Suppressor macrophage treated with lipopolysaccharide for 4 hours (primary cell): ENCODE measurements around the gene CDK10.

Experiments
- DNase-seq: peaks from one replicate; pipeline ENCODE4 v3.0.0-alpha.2; 2020

CDK10 gene

DNA sequence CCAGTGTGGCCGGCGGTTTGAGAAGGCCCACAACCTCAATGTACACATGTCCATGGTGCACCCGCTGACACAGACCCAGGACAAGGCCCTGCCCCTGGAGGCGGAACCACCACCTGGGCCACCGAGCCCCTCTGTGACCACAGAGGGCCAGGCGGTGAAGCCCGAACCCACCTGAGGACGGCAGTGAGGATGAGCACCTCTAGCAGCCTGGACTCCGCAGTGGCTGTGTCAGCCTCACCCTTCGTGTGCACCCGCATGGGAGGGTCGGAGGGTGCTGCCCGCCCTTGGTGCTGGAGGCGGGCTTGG is 51.5 kb downstream of the CDK10 start:
- DNase-seq: no peak

DNA sequence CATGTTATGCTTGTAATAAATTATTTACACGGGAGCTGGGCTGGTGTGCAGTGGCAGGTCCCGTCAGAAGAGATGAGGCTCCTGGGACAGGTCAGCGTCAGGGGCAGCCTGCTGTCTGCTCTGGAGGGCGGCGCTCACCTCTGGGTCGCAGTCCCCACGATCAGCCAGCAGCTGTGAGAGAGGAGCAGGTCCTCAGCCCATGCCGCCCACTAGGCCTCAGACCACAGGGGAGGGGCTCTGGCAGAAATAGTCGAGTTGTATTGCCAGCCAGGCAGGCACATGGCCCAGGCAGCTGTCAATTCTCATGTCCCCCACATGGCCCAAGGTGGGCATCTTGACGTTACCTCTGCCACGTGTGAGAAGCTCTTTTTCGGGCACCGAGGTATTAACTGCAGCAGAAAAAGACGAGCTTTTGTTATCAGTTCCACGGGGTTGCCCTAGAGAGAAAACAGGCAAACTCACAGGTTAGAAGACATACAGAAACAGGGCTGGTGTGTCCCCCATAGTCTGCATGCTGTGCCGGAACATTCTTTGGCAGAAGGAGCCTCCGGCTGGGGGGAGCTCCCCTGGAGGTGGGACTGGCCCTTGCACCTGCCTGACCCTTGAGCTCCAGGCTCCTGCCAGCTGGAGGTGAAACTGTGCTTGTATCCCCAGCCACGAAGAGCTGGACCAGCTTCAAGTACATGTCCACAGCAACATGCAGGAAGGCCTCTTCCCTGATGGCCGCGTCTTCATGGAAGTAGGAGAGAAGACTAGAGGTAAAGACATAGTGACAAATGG is 52.2 kb downstream of the CDK10 start:
- no peak for DNase-seq

DNA sequence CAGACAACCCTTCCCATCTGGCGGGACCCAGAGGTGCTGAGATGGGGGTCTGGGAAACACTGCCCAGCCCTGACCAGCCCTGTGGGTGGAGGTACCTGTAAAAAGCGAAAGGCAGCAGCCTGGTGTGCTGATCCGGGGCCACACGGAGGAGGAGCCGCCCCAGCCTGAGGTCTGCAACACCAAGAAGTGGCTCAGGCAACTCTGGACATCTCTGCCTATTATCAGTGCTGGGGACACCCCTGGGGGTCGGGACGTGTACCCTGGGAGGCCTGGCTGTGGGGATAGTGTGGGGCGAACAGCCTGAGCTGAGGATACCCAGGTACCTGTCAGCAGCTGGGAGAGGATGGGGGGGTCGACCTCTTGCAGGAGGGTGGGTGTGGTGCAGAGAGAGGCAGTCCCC is 52.9 kb downstream of the CDK10 start:
- no peak for DNase-seq

DNA sequence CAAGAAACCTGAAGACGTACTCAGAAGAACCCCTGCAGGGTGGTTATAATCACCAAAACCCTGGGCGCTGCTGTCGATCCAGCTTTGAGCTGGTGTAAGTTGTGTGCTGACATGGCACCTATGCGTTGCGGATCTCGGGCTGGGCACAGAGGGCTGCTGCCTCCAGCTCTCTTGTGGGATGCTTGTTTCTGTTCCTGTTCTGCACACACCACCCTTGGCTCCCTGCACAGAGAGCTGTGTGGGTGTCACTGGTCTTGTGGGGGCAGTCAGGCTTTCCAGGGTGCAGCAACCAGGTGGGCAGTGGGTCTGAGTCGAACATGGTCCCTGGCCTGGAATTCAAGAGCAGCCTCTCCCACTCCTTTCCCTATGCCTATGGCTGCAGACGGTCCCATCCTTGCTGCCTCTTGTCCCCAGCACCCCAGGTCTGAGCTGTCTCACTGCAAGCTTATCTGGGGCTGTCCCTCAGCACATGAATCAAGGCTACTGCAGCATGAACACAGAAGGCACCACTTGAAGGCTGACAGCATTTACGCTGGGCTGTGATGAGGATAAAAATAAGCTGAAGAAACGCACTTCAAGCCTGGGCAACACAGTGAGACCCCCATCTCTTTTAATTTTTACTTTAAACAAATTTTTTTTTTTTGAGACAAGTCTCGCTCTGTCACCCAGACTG is 55.0 kb downstream of the CDK10 start:
- no peak for DNase-seq

DNA sequence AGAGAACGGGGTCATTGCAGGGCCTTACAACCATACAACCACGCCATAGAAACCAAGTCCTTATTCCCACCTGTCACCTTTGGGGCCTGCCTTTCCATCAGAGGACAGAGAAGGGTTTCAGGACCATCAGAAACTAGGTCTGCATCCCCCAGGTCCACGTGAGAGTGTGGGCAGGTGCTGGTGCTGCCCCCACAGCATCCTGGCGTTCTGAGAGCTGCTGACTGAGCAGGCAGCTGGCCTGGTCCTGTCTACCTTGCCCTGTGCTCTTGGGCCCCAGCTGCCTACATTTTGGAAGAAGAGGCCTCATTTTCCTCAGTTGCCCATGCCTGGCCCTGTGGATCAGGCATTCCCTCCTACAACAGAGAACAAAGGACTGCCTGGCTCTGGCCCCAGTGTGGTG is 56.5 kb downstream of the CDK10 start:
- DNase-seq: no peak

DNA sequence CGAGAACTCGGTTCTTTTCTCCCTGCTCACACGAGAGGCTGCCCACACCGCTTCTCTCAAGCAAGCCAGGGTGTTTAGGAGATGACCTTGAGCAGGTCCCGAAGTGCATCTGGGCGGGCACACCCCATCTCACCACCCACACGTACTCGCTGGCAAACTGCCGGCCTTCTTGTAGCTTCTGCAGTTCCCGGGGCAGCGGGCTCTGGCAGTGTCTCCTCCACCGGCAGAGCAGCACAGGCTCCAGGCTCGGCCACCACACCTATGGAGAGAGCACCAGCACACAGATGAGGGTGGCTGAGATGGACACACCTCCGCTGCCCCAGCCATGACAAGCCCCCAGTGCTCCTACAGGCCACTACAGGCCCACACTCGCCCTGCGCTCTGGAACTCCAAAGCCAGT is 58.3 kb downstream of the CDK10 start:
- DNase-seq: no peak
